ENCODE results near the gene CAVIN1.
"Not testable (repeated sequence)": the region's sequence is repeated elsewhere in the genome, so short reads cannot be mapped to it uniquely, and the experiment has no call there.

DNA sequence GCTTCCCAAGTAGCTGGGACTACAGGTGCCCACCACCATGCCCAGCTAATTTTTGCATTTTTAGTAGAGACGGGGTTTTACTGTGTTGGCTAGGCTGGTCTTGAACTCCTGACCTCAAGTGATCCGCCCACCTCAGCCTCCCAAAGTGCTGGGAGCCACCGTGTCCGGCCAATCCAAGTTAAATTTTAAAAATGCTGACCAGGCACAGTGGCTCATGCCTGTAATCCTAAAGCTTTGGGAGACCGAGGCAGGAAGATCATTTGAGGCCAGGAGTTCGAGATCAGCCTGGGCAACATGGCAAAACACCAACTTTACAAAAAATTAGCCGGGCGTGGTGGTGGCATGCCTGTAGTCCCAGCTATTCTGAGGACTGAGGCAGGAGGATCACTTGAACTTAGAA lies 31.6 kb downstream of the CAVIN1 start:
- TF ChIP-seq, protein P1, sequence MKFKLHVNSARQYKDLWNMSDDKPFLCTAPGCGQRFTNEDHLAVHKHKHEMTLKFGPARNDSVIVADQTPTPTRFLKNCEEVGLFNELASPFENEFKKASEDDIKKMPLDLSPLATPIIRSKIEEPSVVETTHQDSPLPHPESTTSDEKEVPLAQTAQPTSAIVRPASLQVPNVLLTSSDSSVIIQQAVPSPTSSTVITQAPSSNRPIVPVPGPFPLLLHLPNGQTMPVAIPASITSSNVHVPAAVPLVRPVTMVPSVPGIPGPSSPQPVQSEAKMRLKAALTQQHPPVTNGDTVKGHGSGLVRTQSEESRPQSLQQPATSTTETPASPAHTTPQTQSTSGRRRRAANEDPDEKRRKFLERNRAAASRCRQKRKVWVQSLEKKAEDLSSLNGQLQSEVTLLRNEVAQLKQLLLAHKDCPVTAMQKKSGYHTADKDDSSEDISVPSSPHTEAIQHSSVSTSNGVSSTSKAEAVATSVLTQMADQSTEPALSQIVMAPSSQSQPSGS (tag by site-specific recombination; IDR thresholded peaks at IDR 0.05; ENCODE audit: low read depth) = not testable (repeated sequence)
- not testable (repeated sequence) for TF ChIP-seq ZNF202 (tag by site-specific recombination; IDR thresholded peaks at IDR 0.05; ENCODE audit: borderline replicate concordance); REST (tag by site-specific recombination; IDR thresholded peaks at IDR 0.05); ZNF350 (tag by site-specific recombination; IDR thresholded peaks at IDR 0.05); ZFP3 (tag by site-specific recombination; IDR thresholded peaks at IDR 0.05; ENCODE audit: low read depth); OSR2 (tag by site-specific recombination; IDR thresholded peaks at IDR 0.05); ZNF621 (tag by site-specific recombination; IDR thresholded peaks at IDR 0.05); ZNF560 (tag by site-specific recombination; IDR thresholded peaks at IDR 0.05; ENCODE audit: borderline replicate concordance); ZNF670 (tag by site-specific recombination; IDR thresholded peaks at IDR 0.05; ENCODE audit: low read depth); MYNN (tag by site-specific recombination; IDR thresholded peaks at IDR 0.05; ENCODE audit: borderline replicate concordance)
- TF ChIP-seq, protein P2, sequence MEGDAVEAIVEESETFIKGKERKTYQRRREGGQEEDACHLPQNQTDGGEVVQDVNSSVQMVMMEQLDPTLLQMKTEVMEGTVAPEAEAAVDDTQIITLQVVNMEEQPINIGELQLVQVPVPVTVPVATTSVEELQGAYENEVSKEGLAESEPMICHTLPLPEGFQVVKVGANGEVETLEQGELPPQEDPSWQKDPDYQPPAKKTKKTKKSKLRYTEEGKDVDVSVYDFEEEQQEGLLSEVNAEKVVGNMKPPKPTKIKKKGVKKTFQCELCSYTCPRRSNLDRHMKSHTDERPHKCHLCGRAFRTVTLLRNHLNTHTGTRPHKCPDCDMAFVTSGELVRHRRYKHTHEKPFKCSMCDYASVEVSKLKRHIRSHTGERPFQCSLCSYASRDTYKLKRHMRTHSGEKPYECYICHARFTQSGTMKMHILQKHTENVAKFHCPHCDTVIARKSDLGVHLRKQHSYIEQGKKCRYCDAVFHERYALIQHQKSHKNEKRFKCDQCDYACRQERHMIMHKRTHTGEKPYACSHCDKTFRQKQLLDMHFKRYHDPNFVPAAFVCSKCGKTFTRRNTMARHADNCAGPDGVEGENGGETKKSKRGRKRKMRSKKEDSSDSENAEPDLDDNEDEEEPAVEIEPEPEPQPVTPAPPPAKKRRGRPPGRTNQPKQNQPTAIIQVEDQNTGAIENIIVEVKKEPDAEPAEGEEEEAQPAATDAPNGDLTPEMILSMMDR (tag by site-specific recombination; IDR thresholded peaks at IDR 0.05) = not testable (repeated sequence)

All from HEK293 (cell line).